Gastrocnemius medialis (tissue), 4 donors: ENCODE results near the gene SNAP25. TPM values are rescaled to one million over a fixed set of nuclear protein-coding genes. Genes with fewer than 3 reads are reported as not detected.

Experiments
- ATAC-seq, 2 donors: fragments of 150-250 bp; one replicate each; pipeline ENCODE4 v1.9.1; 2016
- DNase-seq, 2 donors: peaks; one replicate each; pipeline ENCODE4 v3.0.0-alpha.2; 2019
- H3K27ac ChIP-seq, 4 donors: fragments of 200-600 bp; sonication (generic); 1 replicate in 1 of 4; 2 replicates in 3 of 4; pipeline ENCODE4 v1.5.1; 2016 to 2018; ENCODE audit warnings: mild to moderate bottlenecking in 2 of 4, moderate library complexity in 1 of 4
- H3K27me3 ChIP-seq, 3 donors: fragments of 200-600 bp; sonication (generic) in 2 of 3; 1 replicate in 1 of 3; 2 replicates in 2 of 3; pipeline versions ENCODE4 v1.5.1 to v1.6.0; 2016 to 2019; ENCODE audit warnings: mild to moderate bottlenecking in 1 of 3, moderate library complexity in 1 of 3
- H3K36me3 ChIP-seq, 2 donors: fragments of 200-600 bp; sonication (generic) in 1 of 2; one replicate each; pipeline ENCODE4 v1.5.1; 2017 to 2018
- H3K4me1 ChIP-seq, 2 donors: fragments of 200-600 bp; sonication (generic) in 1 of 2; one replicate each; pipeline ENCODE4 v1.5.1; 2016 to 2017; ENCODE audit warnings: mild to moderate bottlenecking in 2 of 2
- H3K4me3 ChIP-seq, 4 donors: fragments of 200-600 bp; sonication (generic) in 3 of 4; 1 replicate in 1 of 4; 2 replicates in 3 of 4; pipeline ENCODE4 v1.5.1; 2016 to 2019; ENCODE audit warnings: mild to moderate bottlenecking in 2 of 4
- H3K9me3 ChIP-seq, 3 donors: fragments of 200-600 bp; sonication (generic) in 2 of 3; 1 replicate in 1 of 3; 2 replicates in 2 of 3; pipeline ENCODE4 v1.5.1; 2016 to 2019
- POLR2A ChIP-seq, 2 donors: fragments of 450-650 bp; IDR thresholded peaks; one replicate each; pipeline ENCODE4 v1.6.1; 2017; ENCODE audit warnings: antibody characterized with exemption in 2 of 2, mild to moderate bottlenecking in 2 of 2, moderate library complexity in 2 of 2
- in situ Hi-C, 4 donors: fragments of 200-750 bp; cut with MboI; loops; one replicate each; pipeline versions ENCODE4 v1.15.0 to v1.8.0; 2017; ENCODE audit warnings: low sequenced_read_pairs in 4 of 4
- intact Hi-C: fragments of 100-400 bp; cut with DNase I; formaldehyde crosslinking; loops from one replicate; pipeline ENCODE4 v1.15.1; 2023; ENCODE audit warnings: low total_unique reads
- total RNA-seq, 4 donors: library from RNA; depleted of rRNA; stranded (reverse); fragments of >200 nt; gene quantifications; one replicate each; pipeline versions ENCODE4 v1.1.0 to v1.2.3, GENCODE V29; 2016
- TF ChIP-seq, protein P1 (sequence below), 5 experiments: fragments of 450-650 bp in 3 of 5; fragments of 200-600 bp in 2 of 5; sonication (generic) in 2 of 5; IDR thresholded peaks in 4 of 5; conservative IDR thresholded peaks in 1 of 5; 1 replicate in 4 of 5; 2 replicates in 1 of 5; pipeline ENCODE4 v1.5.1; 2016 to 2019; ENCODE audit warnings: antibody characterized with exemption in 5 of 5, mild to moderate bottlenecking in 3 of 5, moderate library complexity in 3 of 5

Gene SNAP25
- total RNA-seq, 4 donors from 2014 or later = 0.23 TPM; not detected in 3

GRCh38 chr20:10219452-10219791, 792 bp downstream of the SNAP25 start:
- DNase-seq (no peak), ATAC-seq (no peak)
- no peak overlapping the region for H3K27ac ChIP-seq
- H3K4me1 ChIP-seq = peaks cover 0 to 9% of the 10 kb centered on the region in 2 donors
- intact Hi-C loops (no loop called here), in situ Hi-C loops (no loop called here)
- TF ChIP-seq POLR2A (IDR thresholded peaks at IDR 0.05) = no peak
- TF ChIP-seq, protein P1, sequence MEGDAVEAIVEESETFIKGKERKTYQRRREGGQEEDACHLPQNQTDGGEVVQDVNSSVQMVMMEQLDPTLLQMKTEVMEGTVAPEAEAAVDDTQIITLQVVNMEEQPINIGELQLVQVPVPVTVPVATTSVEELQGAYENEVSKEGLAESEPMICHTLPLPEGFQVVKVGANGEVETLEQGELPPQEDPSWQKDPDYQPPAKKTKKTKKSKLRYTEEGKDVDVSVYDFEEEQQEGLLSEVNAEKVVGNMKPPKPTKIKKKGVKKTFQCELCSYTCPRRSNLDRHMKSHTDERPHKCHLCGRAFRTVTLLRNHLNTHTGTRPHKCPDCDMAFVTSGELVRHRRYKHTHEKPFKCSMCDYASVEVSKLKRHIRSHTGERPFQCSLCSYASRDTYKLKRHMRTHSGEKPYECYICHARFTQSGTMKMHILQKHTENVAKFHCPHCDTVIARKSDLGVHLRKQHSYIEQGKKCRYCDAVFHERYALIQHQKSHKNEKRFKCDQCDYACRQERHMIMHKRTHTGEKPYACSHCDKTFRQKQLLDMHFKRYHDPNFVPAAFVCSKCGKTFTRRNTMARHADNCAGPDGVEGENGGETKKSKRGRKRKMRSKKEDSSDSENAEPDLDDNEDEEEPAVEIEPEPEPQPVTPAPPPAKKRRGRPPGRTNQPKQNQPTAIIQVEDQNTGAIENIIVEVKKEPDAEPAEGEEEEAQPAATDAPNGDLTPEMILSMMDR (IDR thresholded peaks at IDR 0.05 in 4 of 5, conservative IDR thresholded peaks at IDR 0.05 in 1 of 5) = no peak
- H3K27me3 ChIP-seq = peaks cover 14 to 38% (median 34%) of the 10 kb centered on the region in 3 donors
- H3K4me3 ChIP-seq = no peak overlapping the region
- no peaks in the 10 kb centered on the region for H3K9me3 ChIP-seq
- no peaks in the 10 kb centered on the region for H3K36me3 ChIP-seq

DNA sequence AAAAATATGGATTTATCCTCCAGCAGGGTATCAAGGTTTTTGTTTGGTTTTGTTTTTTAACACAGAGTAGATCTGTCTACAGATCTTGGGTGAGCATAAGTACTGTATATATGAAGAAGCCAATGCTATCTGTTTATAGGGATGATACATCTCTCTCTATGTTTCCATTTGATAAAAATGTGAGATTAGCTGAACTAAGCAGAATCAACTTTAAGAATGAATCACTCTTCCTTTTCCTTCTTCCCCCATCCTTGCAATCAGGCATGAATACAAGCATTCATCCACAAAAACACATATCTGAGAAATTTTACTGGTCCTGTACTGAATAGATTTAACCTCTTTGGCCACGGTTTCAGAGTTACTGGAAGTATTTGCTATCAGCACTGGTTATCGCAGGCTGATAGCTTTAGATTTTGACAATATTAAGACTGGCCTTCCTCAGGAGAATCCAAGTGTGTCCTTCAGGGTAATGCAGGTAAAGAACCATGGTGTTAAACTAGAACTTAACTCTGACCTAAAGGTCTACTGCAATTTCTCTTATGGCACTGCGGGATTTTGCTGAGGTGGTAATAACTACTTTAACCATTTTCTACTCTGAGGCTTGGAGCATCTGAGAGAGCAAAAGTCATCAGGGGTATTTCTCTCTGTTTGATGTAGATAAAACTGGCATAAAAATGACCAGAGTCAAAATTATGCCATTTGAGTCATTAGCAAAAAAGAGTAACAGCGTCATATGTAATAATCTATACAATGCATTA, 1.5 kb downstream of the SNAP25 start:
- no peak for ATAC-seq
- no peak overlapping the region for H3K27ac ChIP-seq
- H3K4me1 ChIP-seq = peaks cover 0 to 9% of the 10 kb centered on the region in 2 donors

GRCh38 chr20:10221021-10221420, 2.4 kb downstream of the SNAP25 start:
- TF ChIP-seq POLR2A (IDR thresholded peaks at IDR 0.05) = no peak
- TF ChIP-seq, protein P1 (IDR thresholded peaks at IDR 0.05 in 4 of 5, conservative IDR thresholded peaks at IDR 0.05 in 1 of 5) = no peak
- Histone ChIP-seq H3K4me1 (peaks cover 0 to 9% of the 10 kb centered on the region in 2 donors), H3K4me3 (no peak overlapping the region), H3K9me3 (no peaks in the 10 kb centered on the region), H3K27ac (no peak overlapping the region), H3K36me3 (no peaks in the 10 kb centered on the region), H3K27me3 (peaks cover 14 to 38% (median 26%) of the 10 kb centered on the region in 3 donors)
- DNase-seq = no peak
- intact Hi-C loops = no loop called here
- in situ Hi-C loops = no loop called here
- ATAC-seq = no peak

More for the DNA sequence above, 1.5 kb downstream of the SNAP25 start:
- Histone ChIP-seq H3K9me3 (no peaks in the 10 kb centered on the region), H3K4me3 (no peak overlapping the region), H3K36me3 (no peaks in the 10 kb centered on the region), H3K27me3 (peaks cover 14 to 38% (median 33%) of the 10 kb centered on the region in 3 donors)
- in situ Hi-C loops (no loop called here), intact Hi-C loops (no loop called here)
- TF ChIP-seq, protein P1 (IDR thresholded peaks at IDR 0.05 in 4 of 5, conservative IDR thresholded peaks at IDR 0.05 in 1 of 5) = no peak
- no peak for TF ChIP-seq POLR2A (IDR thresholded peaks at IDR 0.05)
- DNase-seq = no peak

- intact Hi-C loops (no loop called here), in situ Hi-C loops (no loop called here)
- Histone ChIP-seq H3K27me3 (peaks cover 0 to 13% (median 8%) of the 10 kb centered on the region in 3 donors), H3K36me3 (no peaks in the 10 kb centered on the region), H3K4me3 (no peak overlapping the region), H3K9me3 (no peaks in the 10 kb centered on the region), H3K27ac (no peak overlapping the region), H3K4me1 (no peaks in the 10 kb centered on the region)
- TF ChIP-seq, protein P1 (IDR thresholded peaks at IDR 0.05 in 4 of 5, conservative IDR thresholded peaks at IDR 0.05 in 1 of 5) = no peak
- no peak for TF ChIP-seq POLR2A (IDR thresholded peaks at IDR 0.05)
- DNase-seq = no peak
- ATAC-seq = no peak
These were observed 6.9 kb downstream of the SNAP25 start for GRCh38 chr20:10225439-10226060.
